WTC11 (cell line): ENCODE data around the gene ANK2. TPM values are rescaled to one million over a fixed set of nuclear protein-coding genes. Genes with fewer than 3 reads are reported as not detected.
A peak's percentile ranks its signal among the peaks of the same experiment; 100 is the strongest.

ENCODE experiments used
- ATAC-seq: fragments of 200-7000 bp; cut with Tn5 transposase; 2 replicates; pipeline ENCODE4 v1.10.0; 2021; ENCODE audit warnings: mild to moderate bottlenecking, moderate library complexity
- CTCF ChIA-PET: fragments of 300-600 bp; sonication (Branson Sonifier 250); formaldehyde crosslinking; loops from one replicate; lab custom pipeline; 2021; ENCODE audit warnings: antibody characterized with exemption; lab: Charles Lee
- POLR2A ChIA-PET: fragments of 350-600 bp; sonication (Branson Sonifier 250); formaldehyde crosslinking; loops from one replicate; lab custom pipeline; 2021; ENCODE audit warnings: antibody characterized with exemption; lab: Charles Lee
- DNase-seq: peaks from one replicate; pipeline ENCODE4 v3.0.0; 2021; ENCODE audit warnings: low spot score
- H3K27ac Mint-ChIP-seq: 2 replicates; pipeline ENCODE4 v1.8.0; 2021; ENCODE audit warnings: mixed read lengths
- H3K27me3 Mint-ChIP-seq: 2 replicates; pipeline ENCODE4 v1.8.0; 2021; ENCODE audit warnings: low read depth, mild to moderate bottlenecking, moderate library complexity, mixed read lengths
- H3K36me3 Mint-ChIP-seq: 2 replicates; pipeline ENCODE4 v1.8.0; 2021; ENCODE audit warnings: mixed read lengths
- H3K4me1 Mint-ChIP-seq: 2 replicates; pipeline ENCODE4 v1.8.0; 2022; ENCODE audit warnings: mixed read lengths
- H3K4me3 Mint-ChIP-seq: 2 replicates; pipeline ENCODE4 v1.8.0; 2021; ENCODE audit warnings: mild to moderate bottlenecking, moderate library complexity, mixed read lengths
- H3K9me3 Mint-ChIP-seq: 2 replicates; pipeline ENCODE4 v1.8.0; 2021; ENCODE audit warnings: mixed read lengths
- ATF1 ChIP-seq: sonication (generic); formaldehyde crosslinking; IDR thresholded peaks from 2 replicates; pipeline ENCODE4 v1.8.1; 2023; ENCODE audit warnings: mild to moderate bottlenecking, moderate library complexity, missing genetic modification reagents
- CREM ChIP-seq: sonication (generic); formaldehyde crosslinking; IDR thresholded peaks from 2 replicates; pipeline ENCODE4 v1.8.1; 2022; ENCODE audit warnings: mild to moderate bottlenecking, missing genetic modification reagents, moderate library complexity
- E2F4 ChIP-seq: sonication (generic); formaldehyde crosslinking; IDR thresholded peaks from 2 replicates; pipeline ENCODE4 v1.8.1; 2022; ENCODE audit warnings: low read depth, mild to moderate bottlenecking, moderate library complexity, missing genetic modification reagents, borderline replicate concordance
- HMGA2 ChIP-seq: fragments of 250-450 bp; sonication (Bioruptor Pico); IDR thresholded peaks from 2 replicates; pipeline ENCODE4 v1.4.0; 2021; ENCODE audit warnings: mild to moderate bottlenecking, moderate library complexity
- IRF1 ChIP-seq: sonication (generic); formaldehyde crosslinking; IDR thresholded peaks from 2 replicates; pipeline ENCODE4 v1.8.0; 2023; ENCODE audit warnings: missing genetic modification reagents
- IRF2 ChIP-seq: sonication (generic); formaldehyde crosslinking; IDR thresholded peaks from 2 replicates; pipeline ENCODE4 v1.8.0; 2022; ENCODE audit warnings: low read depth, missing genetic modification reagents, borderline replicate concordance
- MLX ChIP-seq: sonication (generic); formaldehyde crosslinking; IDR thresholded peaks from 2 replicates; pipeline ENCODE4 v1.8.1; 2023; ENCODE audit warnings: mild to moderate bottlenecking, missing genetic modification reagents, moderate library complexity
- MYBL2 ChIP-seq: sonication (generic); formaldehyde crosslinking; IDR thresholded peaks from 2 replicates; pipeline ENCODE4 v1.8.1; 2023; ENCODE audit warnings: mild to moderate bottlenecking, moderate library complexity, missing genetic modification reagents
- PREB ChIP-seq: sonication (generic); formaldehyde crosslinking; IDR thresholded peaks from 2 replicates; pipeline ENCODE4 v1.8.1; 2022; ENCODE audit warnings: mild to moderate bottlenecking, missing genetic modification reagents, moderate library complexity, borderline replicate concordance
- ZNF396 ChIP-seq: fragments of 250-450 bp; sonication (Bioruptor Pico); IDR thresholded peaks from 2 replicates; pipeline ENCODE4 v1.8.0; 2021; ENCODE audit warnings: mild to moderate bottlenecking, moderate library complexity, borderline replicate concordance
- ZSCAN18 ChIP-seq: fragments of 250-450 bp; sonication (Bioruptor Pico); IDR thresholded peaks from 2 replicates; pipeline ENCODE4 v2.1.2; 2022; ENCODE audit warnings: mild to moderate bottlenecking, moderate library complexity
- total RNA-seq: library from RNA; stranded (reverse); gene quantifications from 3 replicates; pipeline ENCODE4 v1.2.3, GENCODE V29; 2021
- TF ChIP-seq, protein P1 (sequence below): sonication (generic); formaldehyde crosslinking; IDR thresholded peaks from 2 replicates; pipeline ENCODE4 v1.8.0; 2023; ENCODE audit warnings: mild to moderate bottlenecking, missing genetic modification reagents
- TF ChIP-seq, protein P2 (sequence below): sonication (generic); formaldehyde crosslinking; IDR thresholded peaks from 2 replicates; pipeline ENCODE4 v1.8.0; 2023; ENCODE audit warnings: missing genetic modification reagents, mild to moderate bottlenecking, borderline replicate concordance

The ANK2 gene
- total RNA-seq, 1 experiment from 2014 or later: 27.9 TPM

DNA sequence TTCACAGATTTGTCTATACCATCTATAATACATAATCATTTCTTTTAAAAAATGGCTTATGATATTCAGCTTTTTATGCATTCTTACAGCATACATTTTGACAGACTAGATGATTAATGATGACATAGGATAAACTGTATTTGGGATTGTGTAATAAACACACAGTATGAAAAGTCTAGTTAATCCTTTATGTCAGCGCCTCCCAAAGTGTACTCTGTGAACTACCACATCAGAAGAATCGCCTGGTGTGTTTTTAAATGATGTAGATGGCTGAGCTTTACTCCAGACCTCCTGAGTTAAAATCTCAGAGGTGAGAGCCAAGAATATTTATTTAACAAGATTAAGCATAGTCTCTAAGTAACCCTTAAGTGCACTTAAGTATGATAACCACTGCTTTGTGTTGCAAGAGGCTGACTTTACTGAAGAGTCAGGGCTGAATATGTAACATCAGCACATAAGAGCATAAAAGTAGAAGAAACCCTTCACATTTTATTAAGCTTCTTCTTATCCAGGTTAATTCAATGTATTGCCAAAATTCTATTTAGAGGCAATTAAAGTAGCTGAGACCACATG is 104.2 kb downstream of the ANK2 start (continued):
- TF ChIP-seq IRF1 (CRISPR knock-in tag) (no peak), CREM (CRISPR knock-in tag) (no peak), HMGA2 (CRISPR knock-in tag) (no peak)

GRCh38 chr4:113154281-113154680 is 104.8 kb downstream of the ANK2 start:
- no peak overlapping the region for H3K4me3 Mint-ChIP-seq
- peaks cover 7% of the 10 kb centered on the region for H3K36me3 Mint-ChIP-seq
- ATAC-seq: no peak
- no peak overlapping the region for H3K27ac Mint-ChIP-seq
- TF ChIP-seq MLX: no peak
- no peak for TF ChIP-seq E2F4 (CRISPR knock-in tag)
- TF ChIP-seq ZNF396: no peak
- no peak for TF ChIP-seq MYBL2 (CRISPR knock-in tag)
- TF ChIP-seq PREB (CRISPR knock-in tag): no peak
- TF ChIP-seq ZSCAN18: no peak
- TF ChIP-seq ATF1 (CRISPR knock-in tag): no peak
- TF ChIP-seq, protein P1, sequence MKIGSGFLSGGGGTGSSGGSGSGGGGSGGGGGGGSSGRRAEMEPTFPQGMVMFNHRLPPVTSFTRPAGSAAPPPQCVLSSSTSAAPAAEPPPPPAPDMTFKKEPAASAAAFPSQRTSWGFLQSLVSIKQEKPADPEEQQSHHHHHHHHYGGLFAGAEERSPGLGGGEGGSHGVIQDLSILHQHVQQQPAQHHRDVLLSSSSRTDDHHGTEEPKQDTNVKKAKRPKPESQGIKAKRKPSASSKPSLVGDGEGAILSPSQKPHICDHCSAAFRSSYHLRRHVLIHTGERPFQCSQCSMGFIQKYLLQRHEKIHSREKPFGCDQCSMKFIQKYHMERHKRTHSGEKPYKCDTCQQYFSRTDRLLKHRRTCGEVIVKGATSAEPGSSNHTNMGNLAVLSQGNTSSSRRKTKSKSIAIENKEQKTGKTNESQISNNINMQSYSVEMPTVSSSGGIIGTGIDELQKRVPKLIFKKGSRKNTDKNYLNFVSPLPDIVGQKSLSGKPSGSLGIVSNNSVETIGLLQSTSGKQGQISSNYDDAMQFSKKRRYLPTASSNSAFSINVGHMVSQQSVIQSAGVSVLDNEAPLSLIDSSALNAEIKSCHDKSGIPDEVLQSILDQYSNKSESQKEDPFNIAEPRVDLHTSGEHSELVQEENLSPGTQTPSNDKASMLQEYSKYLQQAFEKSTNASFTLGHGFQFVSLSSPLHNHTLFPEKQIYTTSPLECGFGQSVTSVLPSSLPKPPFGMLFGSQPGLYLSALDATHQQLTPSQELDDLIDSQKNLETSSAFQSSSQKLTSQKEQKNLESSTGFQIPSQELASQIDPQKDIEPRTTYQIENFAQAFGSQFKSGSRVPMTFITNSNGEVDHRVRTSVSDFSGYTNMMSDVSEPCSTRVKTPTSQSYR (CRISPR knock-in tag): no peak
- no peak for DNase-seq
- CTCF ChIA-PET: interaction anchor here (0.6 to 1.0 kb wide), 5 partner anchors 8 to 94 kb away, joined by 3 to 4 read pairs (median 3); no protein-coding TSS in a partner anchor
- H3K27me3 Mint-ChIP-seq: no peaks in the 10 kb centered on the region
- H3K4me1 Mint-ChIP-seq: peaks cover 3% of the 10 kb centered on the region; the same call in 1 of the 2 replicates
- POLR2A ChIA-PET: no interaction called here
- peaks cover 4% of the 10 kb centered on the region; the same call in 1 of the 2 replicates for H3K9me3 Mint-ChIP-seq

GRCh38 chr4:113157086-113157857 is 107.8 kb downstream of the ANK2 start:
- CTCF ChIA-PET: interaction anchor here (1.1 kb wide), 1 partner anchor 51 kb away, joined by 5 read pairs; no protein-coding TSS in a partner anchor
- peaks cover 3% of the 10 kb centered on the region; the same call in 1 of the 2 replicates for H3K4me1 Mint-ChIP-seq
- no peaks in the 10 kb centered on the region for H3K36me3 Mint-ChIP-seq
- H3K4me3 Mint-ChIP-seq: no peak overlapping the region
- no peaks in the 10 kb centered on the region for H3K9me3 Mint-ChIP-seq
- no peak for DNase-seq
- TF ChIP-seq IRF2 (CRISPR knock-in tag) (no peak), HMGA2 (CRISPR knock-in tag) (no peak)
- TF ChIP-seq, protein P2, sequence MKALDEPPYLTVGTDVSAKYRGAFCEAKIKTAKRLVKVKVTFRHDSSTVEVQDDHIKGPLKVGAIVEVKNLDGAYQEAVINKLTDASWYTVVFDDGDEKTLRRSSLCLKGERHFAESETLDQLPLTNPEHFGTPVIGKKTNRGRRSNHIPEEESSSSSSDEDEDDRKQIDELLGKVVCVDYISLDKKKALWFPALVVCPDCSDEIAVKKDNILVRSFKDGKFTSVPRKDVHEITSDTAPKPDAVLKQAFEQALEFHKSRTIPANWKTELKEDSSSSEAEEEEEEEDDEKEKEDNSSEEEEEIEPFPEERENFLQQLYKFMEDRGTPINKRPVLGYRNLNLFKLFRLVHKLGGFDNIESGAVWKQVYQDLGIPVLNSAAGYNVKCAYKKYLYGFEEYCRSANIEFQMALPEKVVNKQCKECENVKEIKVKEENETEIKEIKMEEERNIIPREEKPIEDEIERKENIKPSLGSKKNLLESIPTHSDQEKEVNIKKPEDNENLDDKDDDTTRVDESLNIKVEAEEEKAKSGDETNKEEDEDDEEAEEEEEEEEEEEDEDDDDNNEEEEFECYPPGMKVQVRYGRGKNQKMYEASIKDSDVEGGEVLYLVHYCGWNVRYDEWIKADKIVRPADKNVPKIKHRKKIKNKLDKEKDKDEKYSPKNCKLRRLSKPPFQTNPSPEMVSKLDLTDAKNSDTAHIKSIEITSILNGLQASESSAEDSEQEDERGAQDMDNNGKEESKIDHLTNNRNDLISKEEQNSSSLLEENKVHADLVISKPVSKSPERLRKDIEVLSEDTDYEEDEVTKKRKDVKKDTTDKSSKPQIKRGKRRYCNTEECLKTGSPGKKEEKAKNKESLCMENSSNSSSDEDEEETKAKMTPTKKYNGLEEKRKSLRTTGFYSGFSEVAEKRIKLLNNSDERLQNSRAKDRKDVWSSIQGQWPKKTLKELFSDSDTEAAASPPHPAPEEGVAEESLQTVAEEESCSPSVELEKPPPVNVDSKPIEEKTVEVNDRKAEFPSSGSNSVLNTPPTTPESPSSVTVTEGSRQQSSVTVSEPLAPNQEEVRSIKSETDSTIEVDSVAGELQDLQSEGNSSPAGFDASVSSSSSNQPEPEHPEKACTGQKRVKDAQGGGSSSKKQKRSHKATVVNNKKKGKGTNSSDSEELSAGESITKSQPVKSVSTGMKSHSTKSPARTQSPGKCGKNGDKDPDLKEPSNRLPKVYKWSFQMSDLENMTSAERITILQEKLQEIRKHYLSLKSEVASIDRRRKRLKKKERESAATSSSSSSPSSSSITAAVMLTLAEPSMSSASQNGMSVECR (CRISPR knock-in tag): no peak
- ATAC-seq: peak; percentile 68
- no peaks in the 10 kb centered on the region for H3K27me3 Mint-ChIP-seq
- POLR2A ChIA-PET: interaction anchor here (0.6 kb wide), 1 partner anchor 538 kb away, joined by 3 read pairs; no protein-coding TSS in a partner anchor
- H3K27ac Mint-ChIP-seq: no peak overlapping the region
